Central memory CD4-positive, alpha-beta T cell (primary cell): ENCODE results near the gene SLC11A1.
A peak's percentile ranks its signal among the peaks of the same experiment; 100 is the strongest.

ENCODE experiments used
- DNase-seq: peaks from one replicate; pipeline ENCODE4 v3.0.0; 2022

The SLC11A1 gene

DNA sequence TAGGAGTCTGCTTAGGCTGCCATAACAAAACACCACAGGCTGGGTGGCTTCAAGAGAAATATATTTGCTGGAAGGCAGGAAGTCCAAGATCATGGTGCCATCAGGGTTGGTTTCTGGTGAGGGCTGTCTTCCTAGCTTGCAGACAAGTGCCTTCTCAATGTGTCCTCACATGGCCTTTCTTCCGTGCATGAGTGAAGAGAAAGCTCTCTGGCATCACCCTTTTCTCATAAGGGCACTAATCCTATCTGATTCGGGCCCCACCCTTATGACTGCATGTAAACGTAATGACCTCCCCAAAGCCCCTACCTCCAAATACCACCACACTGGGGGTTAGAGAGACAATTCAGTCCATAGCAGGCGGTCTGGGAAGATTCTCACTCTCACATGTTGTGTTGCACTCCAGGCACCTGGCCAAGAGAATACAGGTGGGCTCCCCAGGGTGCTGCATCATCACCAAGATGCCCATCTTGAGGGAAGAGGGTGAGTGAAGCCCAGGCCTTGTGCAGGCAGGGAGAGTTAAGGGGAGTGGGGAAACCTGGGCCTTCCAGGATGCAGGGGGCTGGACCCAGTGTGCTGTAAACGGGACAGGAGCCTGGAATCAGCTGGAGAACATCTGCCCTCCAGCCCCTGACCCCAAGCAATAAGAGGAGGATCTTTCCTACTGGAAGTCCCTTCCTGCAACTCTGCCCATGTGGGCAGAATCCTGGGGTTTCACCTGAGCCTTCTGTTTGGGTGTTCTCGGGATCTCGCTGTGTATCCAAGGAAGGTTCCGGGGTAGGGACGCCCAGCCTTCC is 15.3 kb upstream of the SLC11A1 start:
- DNase-seq, result no peak

- DNase-seq, result peak; percentile 74
These were observed 14.5 kb upstream of the SLC11A1 start for GRCh38 chr2:218367415-218368149.

- DNase-seq, result no peak
These were observed 13.9 kb upstream of the SLC11A1 start for GRCh38 chr2:218368150-218368528.

DNA sequence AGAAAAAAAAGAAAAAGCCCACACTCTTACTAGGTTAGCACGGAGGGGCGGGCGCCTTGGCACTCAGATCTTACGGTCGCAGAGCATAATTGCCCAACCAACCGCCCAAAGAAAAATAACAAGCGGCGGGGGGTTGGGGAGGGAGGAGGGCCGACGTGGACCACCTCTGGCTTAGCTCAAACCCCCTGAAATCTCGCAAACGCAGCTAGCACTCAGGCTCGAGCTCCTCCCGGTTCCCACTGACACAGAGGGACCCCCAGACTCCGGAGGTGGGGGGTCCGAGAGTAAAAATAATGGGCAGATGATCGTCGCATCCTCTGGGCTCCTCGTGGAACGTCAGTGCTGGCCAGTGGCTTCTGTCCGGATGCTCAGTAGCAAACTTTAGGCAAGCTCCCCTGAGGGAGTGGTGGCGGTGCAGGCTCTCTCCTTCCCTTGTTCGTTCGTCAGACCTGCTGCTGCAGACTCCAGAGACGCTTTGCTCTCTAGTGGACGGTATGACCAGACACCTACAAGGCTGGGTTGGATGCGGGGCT is 13.4 kb upstream of the SLC11A1 start:
- no peak for DNase-seq

DNA sequence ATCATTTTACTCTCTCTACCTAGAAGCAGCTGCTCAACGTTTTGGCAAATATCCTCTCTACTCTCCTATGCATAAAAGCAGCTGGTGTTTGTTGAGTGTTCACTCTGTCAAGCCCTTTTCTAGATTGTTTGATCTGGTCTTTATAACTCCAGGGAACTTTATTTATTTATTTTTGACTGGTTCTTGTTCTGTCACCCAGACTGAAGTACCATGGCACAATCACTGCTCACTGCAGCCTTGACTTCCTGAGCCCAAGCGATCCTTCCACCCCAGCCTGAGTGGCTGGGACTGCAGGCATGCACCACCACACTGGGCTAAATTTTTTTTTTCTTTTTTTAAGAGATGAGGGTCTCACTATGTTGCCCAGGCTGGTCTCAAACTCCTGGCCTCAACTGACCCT is 12.7 kb upstream of the SLC11A1 start:
- DNase-seq, result no peak

- DNase-seq, result no peak
These were observed 11.5 kb upstream of the SLC11A1 start for GRCh38 chr2:218370410-218371063.

- no peak for DNase-seq
These were observed 10.1 kb upstream of the SLC11A1 start for GRCh38 chr2:218371983-218372350.

DNA sequence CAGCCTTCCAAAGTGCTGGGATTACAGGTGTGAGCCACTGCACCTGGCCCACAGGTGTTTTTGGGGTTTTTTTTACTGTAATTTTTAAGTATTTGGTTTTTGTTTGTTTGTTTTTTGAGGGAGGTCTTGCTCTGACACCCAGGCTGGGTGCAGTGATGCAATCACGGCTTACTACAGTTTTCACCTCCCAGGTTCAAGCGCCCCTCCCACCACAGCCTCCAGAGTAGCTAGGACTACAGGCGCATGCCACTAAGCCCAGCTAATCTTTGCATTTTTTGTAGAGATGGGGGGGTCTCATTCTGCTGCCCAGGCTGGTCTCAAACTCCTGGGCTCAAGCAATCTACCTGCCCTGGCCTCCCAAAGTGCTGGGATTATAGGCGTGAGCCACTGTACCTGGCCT is 7.3 kb upstream of the SLC11A1 start:
- DNase-seq, result no peak

- DNase-seq, result no peak
These were observed 6.9 kb upstream of the SLC11A1 start for GRCh38 chr2:218375212-218375611.

GRCh38 chr2:218378053-218378452 is 4.0 kb upstream of the SLC11A1 start:
- no peak for DNase-seq

DNA sequence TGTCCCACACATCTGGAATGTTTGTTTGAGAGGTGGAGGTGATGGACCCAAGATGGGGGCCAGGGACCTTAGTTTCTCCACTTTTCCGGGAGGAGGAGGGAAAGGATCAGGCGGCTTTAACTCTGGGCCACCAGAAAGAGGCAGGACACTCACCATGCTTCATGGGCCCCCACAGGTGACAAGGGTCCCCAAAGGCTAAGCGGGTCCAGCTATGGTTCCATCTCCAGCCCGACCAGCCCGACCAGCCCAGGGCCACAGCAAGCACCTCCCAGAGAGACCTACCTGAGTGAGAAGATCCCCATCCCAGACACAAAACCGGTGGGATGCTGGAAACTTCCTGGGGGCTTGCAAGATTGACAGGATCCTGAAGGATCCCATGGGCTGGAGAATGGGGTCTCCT is 712 bp downstream of the SLC11A1 start:
- no peak for DNase-seq

DNA sequence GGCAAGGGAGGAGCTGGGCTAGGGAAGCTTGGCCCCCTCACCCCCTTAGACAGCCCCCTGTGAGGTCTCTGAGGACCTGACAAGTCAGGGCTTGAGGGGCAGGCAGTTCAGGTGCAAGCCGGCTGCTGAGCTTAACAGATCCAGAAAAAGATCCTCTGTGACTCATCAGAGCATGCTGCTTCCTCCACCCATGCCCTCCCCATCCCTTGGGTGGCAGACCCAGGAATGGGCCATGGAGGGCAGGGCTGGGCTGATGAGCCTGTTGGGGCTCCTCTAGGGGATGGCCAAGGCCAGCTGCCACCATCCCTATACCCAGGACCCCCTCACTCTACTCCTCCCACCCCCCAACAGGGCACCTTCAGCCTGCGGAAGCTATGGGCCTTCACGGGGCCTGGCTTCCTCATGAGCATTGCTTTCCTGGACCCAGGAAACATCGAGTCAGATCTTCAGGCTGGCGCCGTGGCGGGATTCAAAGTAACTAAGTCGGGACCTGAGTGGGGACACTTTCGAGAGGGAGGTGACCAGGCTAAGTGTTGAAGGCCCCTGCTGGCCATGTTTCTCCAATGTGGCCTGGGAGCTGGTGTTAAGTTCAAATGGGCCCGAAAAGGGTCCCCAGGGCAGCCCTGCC is 1.9 kb downstream of the SLC11A1 start:
- DNase-seq, result no peak

DNA sequence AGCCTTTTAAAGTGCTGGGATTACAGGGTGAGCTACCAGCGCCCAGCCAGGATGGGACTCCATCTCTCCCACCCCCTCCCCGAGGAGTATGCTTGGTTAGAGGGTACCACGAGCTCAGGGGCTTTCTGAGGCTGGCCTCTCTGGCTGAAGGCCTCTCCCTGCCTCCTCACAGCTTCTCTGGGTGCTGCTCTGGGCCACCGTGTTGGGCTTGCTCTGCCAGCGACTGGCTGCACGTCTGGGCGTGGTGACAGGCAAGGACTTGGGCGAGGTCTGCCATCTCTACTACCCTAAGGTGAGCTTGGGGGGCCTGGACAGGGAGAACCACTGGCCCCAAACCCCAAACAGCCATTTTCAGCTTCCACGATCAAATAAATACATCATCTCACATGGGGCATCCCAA is 2.9 kb downstream of the SLC11A1 start:
- no peak for DNase-seq

DNA sequence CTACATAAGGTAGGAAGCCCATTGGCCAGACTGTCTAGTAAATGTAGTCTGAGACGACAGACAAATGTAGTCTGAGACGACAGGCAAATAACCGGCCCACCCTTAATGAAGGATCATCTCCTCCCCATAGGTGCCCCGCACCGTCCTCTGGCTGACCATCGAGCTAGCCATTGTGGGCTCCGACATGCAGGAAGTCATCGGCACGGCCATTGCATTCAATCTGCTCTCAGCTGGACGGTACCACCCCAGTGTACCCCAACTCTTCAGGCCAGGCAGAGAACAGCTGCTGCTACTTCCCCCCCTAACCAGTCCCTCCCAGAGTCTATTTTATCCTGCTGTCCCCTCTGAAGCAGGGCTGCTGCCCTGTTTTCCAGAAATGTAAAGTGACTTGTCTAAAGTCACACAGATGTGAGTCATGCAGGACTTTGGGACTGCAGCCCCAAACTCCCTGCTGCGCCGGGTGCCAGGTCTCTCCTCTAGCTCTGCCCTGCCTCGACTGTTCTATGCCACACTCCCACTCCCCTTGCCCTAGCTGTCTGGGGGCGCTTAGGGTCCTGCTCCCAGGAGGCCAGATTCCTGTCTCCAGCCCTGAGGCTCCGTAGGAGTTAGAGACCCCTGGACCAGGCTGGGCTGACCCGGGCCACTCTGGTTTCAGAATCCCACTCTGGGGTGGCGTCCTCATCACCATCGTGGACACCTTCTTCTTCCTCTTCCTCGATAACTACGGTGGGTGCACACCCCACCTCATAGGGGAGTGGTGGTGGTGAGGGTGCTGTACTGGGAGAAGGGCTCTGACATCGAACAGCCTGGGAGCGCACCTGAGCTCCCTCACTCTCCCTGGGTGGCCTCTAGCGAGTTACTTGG is 4.7 kb downstream of the SLC11A1 start:
- DNase-seq, result no peak

DNA sequence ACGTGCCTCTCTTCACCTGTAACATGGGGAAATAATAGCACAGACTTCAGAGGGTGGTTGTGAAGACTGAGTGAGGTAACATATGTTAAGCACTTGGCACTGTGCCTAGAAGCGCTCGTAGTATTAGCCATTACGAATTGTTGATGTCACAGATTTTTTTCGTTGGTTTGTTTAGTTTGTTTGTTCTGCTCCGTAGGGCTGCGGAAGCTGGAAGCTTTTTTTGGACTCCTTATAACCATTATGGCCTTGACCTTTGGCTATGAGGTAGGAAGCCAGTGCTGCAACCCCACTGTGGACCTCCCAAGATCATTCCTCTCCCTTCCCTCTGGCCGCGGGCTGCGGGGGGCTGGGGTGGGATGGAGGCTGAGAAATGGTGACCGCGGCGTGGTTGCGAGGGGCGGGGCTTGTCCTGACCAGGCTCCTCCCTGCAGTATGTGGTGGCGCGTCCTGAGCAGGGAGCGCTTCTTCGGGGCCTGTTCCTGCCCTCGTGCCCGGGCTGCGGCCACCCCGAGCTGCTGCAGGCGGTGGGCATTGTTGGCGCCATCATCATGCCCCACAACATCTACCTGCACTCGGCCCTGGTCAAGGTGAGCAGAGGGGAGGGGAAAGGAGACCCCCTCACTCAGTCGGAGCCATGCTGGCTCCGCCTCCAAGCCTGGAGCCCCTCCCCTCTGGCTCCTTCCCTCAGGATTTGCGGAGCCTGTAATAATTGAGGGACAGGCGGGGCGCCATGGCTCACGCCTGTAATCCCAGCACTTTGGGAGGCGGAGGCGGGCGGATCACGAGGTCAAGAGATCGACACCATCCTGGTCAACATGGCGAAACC is 5.5 kb downstream of the SLC11A1 start:
- no peak for DNase-seq

DNA sequence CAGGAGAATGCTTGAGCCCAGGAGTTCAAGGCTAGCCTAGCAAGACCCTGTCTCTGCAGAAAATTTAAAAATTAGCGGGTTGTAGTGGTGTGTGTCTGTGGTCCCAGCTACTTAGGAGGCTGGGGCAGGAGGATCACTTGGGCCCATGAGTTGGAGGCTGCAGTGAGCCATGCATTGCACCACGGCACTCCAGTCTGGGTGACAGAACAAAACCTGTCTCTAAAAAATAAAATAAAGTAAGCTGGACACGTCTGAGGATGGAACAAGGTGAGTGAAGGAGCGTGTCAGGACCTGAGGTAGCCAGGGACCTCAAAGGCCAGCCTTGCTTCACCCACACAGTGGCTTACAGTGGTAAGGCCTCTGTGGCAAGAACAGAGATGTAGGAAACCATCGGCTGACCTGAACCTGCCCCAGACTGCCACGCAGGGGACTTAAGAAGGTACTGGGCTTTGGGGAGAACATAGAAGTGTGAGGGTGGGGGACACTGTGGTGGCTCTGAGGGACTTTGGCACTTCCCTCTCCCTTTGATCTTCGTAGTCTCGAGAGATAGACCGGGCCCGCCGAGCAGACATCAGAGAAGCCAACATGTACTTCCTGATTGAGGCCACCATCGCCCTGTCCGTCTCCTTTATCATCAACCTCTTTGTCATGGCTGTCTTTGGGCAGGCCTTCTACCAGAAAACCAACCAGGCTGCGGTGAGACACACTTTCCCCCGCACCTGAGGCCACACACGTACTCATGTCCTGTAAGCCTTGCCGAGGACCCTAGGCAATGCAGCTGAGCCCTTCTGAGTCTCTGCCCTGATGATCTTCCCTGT is 7.5 kb downstream of the SLC11A1 start:
- DNase-seq, result no peak

- no peak for DNase-seq
These were observed 9.1 kb downstream of the SLC11A1 start for GRCh38 chr2:218391202-218391601.

GRCh38 chr2:218392459-218392858 is 10.4 kb downstream of the SLC11A1 start:
- no peak for DNase-seq

DNA sequence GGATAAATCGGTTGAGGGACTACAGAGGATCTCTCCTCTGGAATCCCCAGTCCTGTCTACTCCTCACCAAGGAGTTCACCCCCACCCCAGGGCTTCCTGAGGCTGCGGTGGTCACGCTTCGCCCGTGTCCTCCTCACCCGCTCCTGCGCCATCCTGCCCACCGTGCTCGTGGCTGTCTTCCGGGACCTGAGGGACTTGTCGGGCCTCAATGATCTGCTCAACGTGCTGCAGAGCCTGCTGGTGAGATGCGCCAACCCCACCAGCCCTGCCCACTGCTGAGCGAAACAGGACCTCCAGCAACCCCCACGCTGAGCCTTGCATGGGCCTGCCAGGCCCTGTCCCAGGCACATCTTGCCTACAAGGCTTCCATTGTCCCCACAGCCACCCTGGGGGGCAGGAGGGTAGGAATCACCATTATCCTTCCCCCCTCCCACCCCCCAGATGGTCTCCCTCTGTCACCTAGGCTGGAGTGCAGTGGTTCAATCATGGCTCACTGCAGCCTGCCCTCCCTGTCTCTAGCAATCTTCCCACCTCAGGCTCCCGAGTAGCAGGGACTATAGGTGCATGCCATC is 10.9 kb downstream of the SLC11A1 start:
- DNase-seq, result no peak

DNA sequence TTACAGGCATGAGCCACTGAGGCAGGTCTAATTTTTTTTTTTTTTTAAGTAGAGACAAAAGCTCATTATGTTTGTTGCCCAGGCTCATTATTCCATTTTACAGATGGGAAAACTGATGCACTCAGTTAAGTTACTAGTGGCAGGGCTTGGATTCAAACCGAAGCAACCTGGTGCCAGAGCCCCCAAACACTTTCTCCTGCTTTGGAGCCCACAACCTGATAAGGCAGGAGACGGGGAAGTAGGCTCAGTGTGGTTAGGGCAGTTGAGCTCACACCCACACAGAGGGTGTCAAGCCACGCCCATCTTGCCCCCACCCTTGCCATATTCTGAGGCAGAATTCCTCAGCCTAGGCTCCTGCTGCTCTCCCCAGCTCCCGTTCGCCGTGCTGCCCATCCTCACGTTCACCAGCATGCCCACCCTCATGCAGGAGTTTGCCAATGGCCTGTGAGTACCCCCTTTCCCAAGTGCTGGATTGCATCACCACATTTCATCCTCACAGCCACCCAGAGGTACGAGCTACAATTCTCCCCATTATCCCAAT is 11.7 kb downstream of the SLC11A1 start:
- no peak for DNase-seq
